22Rv1 (cell line): Measurements from ENCODE around the gene PPP2R5E.

Experiments
- CTCF ChIP-seq: fragments of 450-650 bp; IDR thresholded peaks from 2 replicates; pipeline ENCODE4 v1.5.1; 2017; ENCODE audit warnings: mild to moderate bottlenecking
- ZFX ChIP-seq: fragments of 450-650 bp; IDR thresholded peaks from 2 replicates; pipeline ENCODE4 v1.6.1; 2017; ENCODE audit warnings: antibody characterized with exemption, borderline replicate concordance

DNA sequence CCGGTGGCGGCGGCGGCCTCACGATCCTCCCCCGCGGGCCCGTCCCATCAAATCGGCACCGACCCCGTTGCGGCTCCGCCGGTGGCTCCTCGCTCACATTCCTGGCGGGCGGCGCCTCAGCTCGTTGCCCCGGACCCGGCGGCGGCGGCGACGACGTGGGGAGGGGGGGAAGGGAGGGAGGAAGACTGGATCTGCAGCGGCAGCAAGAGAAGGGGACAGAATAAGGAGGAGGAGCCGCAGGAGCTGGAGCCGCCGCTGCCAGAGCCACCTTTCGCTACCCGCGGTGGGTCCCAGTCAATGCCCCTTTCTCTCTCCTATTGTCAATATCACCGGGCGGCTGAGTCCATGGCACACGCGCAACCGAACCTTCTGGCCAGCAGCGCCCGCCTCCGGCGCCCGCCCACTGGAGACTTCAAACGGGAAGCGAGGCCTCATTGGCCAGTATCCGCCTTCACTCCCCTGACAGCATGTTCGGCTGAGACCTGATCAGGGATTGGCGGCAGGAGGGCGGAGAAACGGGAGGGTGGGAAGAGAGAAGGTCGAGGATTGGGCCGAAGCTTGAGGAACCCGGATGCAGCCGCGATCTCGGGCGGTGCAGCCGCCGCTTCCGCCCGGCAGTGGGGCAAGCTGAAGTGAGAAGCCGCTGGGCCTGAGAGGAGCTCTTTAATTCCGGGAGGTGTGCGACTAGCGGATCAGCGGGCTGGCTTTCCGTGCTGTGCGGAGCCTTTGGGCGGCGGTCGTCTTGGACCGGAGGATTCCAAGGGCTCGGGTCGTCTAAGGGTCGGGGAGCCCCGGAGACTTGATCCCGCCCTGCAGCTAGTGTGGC lies at the start of gene PPP2R5E:
- TF ChIP-seq CTCF (no peak), ZFX (no peak)
